ENCODE data around the gene TMX1. TPM values are rescaled to one million over a fixed set of nuclear protein-coding genes. Genes with fewer than 3 reads are reported as not detected.

The TMX1 gene
- total RNA-seq, 2 donors from 2014 or later = 23.2 to 29.1 TPM

DNA sequence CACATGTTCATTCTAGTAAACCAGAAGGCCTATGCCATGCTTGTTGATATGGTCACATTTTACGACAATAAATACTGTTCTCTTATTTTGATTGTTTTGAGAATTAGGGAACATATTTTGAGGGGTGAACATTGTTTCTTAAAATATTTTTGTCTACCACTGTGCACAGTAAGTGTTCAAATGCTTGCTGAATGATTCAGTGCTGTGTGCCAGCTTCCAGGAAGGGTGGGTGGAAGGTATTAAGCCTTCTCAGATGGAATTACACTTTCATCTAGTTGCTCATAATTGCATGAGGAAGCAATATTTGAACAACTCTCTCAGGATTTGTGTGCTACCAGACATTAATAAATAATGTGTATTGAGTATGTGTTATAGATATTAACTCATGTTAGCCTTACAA lies 15.5 kb upstream of the TMX1 start:
- no peaks in the 10 kb centered on the region for H3K36me3 ChIP-seq
- H3K27me3 ChIP-seq (replicated peaks; ENCODE audit: insufficient read depth) = no peaks in the 10 kb centered on the region
- H3K4me1 ChIP-seq (replicated peaks) = no peaks in the 10 kb centered on the region
- intact Hi-C loops (cut with DNase I) = loop anchor here (10.0 kb wide), 1 partner anchor 130 kb away; the partner anchor contains the start of gene TRIM9
- TF ChIP-seq, protein P1, sequence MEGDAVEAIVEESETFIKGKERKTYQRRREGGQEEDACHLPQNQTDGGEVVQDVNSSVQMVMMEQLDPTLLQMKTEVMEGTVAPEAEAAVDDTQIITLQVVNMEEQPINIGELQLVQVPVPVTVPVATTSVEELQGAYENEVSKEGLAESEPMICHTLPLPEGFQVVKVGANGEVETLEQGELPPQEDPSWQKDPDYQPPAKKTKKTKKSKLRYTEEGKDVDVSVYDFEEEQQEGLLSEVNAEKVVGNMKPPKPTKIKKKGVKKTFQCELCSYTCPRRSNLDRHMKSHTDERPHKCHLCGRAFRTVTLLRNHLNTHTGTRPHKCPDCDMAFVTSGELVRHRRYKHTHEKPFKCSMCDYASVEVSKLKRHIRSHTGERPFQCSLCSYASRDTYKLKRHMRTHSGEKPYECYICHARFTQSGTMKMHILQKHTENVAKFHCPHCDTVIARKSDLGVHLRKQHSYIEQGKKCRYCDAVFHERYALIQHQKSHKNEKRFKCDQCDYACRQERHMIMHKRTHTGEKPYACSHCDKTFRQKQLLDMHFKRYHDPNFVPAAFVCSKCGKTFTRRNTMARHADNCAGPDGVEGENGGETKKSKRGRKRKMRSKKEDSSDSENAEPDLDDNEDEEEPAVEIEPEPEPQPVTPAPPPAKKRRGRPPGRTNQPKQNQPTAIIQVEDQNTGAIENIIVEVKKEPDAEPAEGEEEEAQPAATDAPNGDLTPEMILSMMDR (IDR thresholded peaks at IDR 0.05) = no peak
- TF ChIP-seq POLR2A (IDR thresholded peaks at IDR 0.05) (no peak), POLR2AphosphoS5 (IDR thresholded peaks at IDR 0.05) (no peak)
- no peak overlapping the region for H3K27ac ChIP-seq
- DNase-seq (ENCODE audit: low spot score) = no peak
- 100% methylated on average over 1 of the region's 1 CpG for WGBS
- no peaks in the 10 kb centered on the region for H3K9me3 ChIP-seq
- H3K4me3 ChIP-seq = no peak overlapping the region

DNA sequence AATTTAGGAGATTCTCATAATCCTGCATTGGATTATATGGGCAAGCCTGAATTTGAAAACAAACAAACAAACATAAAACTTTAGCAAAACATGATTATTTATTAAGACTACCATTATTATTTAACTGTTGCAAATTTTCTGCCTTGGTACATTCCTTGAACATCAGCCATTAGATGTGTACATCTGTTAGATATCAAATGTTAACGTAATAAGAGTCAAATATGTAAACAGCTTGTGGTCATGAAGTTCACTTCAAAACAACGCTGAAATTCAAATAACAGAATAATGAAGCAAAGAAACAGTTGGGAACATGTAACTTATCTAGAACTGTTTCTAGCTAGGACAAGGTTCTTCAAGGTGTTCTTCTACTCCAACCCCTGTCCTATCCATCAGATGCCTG lies 14.3 kb upstream of the TMX1 start:
- Histone ChIP-seq H3K4me1 (replicated peaks) (no peaks in the 10 kb centered on the region), H3K9me3 (no peaks in the 10 kb centered on the region), H3K27ac (no peak overlapping the region), H3K36me3 (no peaks in the 10 kb centered on the region), H3K27me3 (replicated peaks; ENCODE audit: insufficient read depth) (no peaks in the 10 kb centered on the region), H3K4me3 (no peak overlapping the region)
- intact Hi-C loops (cut with DNase I) = loop anchor here (10.0 kb wide), 1 partner anchor 131 kb away; the partner anchor contains the start of gene TRIM9
- WGBS = 35% methylated on average over 2 of the region's 2 CpGs
- no peak for DNase-seq (ENCODE audit: low spot score)
- TF ChIP-seq POLR2AphosphoS5 (IDR thresholded peaks at IDR 0.05) = no peak

DNA sequence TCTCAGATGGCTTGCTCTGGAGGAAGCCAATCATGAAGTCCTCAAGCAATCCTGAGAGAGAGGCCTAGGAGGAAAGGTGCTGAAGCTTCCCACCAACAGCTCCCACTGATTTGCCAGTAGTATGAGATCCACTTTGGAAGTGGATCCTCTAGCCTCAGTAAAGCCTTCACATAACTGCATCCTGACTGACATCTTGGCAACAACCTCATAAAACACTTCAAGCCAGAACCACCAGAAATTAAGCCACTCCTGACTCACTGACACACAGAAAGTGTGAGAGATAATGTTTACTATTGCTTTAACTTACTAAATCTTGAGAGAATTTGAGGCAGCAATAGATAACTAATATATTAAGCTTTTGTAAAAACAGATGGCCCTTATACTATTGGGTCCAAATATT lies 11.7 kb upstream of the TMX1 start:
- no peak for DNase-seq (ENCODE audit: low spot score)
- H3K36me3 ChIP-seq = no peaks in the 10 kb centered on the region
- H3K4me3 ChIP-seq = no peak overlapping the region
- H3K27ac ChIP-seq = no peak overlapping the region
- TF ChIP-seq POLR2AphosphoS5 (IDR thresholded peaks at IDR 0.05) = no peak
- TF ChIP-seq, protein P1 (IDR thresholded peaks at IDR 0.05) = no peak
- TF ChIP-seq POLR2A (IDR thresholded peaks at IDR 0.05) = no peak
- no peaks in the 10 kb centered on the region for H3K9me3 ChIP-seq
- intact Hi-C loops (cut with DNase I) = loop anchor here (10.0 kb wide), 1 partner anchor 134 kb away; the partner anchor contains the start of gene TRIM9
- no peaks in the 10 kb centered on the region for H3K4me1 ChIP-seq (replicated peaks)
- H3K27me3 ChIP-seq (replicated peaks; ENCODE audit: insufficient read depth) = no peaks in the 10 kb centered on the region

DNA sequence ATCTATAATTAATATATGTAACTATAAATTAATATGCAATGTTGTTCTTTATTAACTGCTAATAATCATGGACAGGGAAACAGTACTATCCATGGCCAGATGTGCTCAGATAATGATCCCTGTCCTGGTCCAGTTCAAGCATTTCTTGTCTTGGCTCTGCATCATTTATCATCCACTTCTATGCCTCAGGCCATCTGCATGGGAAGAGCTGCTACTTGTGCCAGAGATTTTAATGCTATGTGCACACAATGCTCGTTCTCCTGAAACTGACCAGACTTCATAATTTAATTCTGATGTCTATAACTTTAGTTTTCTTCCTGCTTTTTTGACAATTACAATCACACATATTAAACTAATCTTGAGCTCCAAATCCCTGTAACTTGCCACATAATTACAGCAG lies 11.2 kb upstream of the TMX1 start:
- intact Hi-C loops (cut with DNase I) = loop anchor here (10.0 kb wide), 1 partner anchor 134 kb away; the partner anchor contains the start of gene TRIM9
- Histone ChIP-seq H3K9me3 (no peaks in the 10 kb centered on the region), H3K4me1 (replicated peaks) (no peaks in the 10 kb centered on the region), H3K27ac (no peak overlapping the region), H3K36me3 (no peaks in the 10 kb centered on the region), H3K27me3 (replicated peaks; ENCODE audit: insufficient read depth) (no peaks in the 10 kb centered on the region), H3K4me3 (no peak overlapping the region)
- no peak for DNase-seq (ENCODE audit: low spot score)
- 38% methylated on average over 1 of the region's 1 CpG for WGBS
- no peak for TF ChIP-seq POLR2A (IDR thresholded peaks at IDR 0.05)

DNA sequence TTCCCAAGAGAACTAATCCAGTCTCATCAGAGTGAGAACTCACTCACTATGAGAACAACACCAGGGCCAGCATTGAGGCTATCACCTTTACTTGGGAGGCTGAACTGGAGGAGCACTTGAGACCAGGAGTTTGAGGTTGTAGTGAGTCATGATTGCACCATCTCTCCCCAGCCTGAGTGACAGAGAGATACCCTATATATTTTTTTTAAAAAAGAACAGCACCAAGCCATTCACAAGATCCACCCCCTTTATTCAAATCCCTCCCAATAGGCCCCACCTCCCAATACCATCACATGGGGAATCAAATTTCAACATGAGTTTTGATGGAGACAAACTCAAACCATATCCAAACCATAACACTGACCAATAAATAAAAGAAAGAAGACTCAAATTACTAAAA lies 3.7 kb upstream of the TMX1 start:
- Histone ChIP-seq H3K27me3 (replicated peaks; ENCODE audit: insufficient read depth) (no peaks in the 10 kb centered on the region), H3K27ac (no peak overlapping the region), H3K9me3 (no peaks in the 10 kb centered on the region), H3K4me3 (no peak overlapping the region), H3K4me1 (replicated peaks) (no peaks in the 10 kb centered on the region), H3K36me3 (no peaks in the 10 kb centered on the region)
- DNase-seq (ENCODE audit: low spot score) = no peak
- TF ChIP-seq POLR2A (IDR thresholded peaks at IDR 0.05) (no peak), POLR2AphosphoS5 (IDR thresholded peaks at IDR 0.05) (no peak)
- TF ChIP-seq, protein P1 (IDR thresholded peaks at IDR 0.05) = no peak
- intact Hi-C loops (cut with DNase I) = no loop called here

DNA sequence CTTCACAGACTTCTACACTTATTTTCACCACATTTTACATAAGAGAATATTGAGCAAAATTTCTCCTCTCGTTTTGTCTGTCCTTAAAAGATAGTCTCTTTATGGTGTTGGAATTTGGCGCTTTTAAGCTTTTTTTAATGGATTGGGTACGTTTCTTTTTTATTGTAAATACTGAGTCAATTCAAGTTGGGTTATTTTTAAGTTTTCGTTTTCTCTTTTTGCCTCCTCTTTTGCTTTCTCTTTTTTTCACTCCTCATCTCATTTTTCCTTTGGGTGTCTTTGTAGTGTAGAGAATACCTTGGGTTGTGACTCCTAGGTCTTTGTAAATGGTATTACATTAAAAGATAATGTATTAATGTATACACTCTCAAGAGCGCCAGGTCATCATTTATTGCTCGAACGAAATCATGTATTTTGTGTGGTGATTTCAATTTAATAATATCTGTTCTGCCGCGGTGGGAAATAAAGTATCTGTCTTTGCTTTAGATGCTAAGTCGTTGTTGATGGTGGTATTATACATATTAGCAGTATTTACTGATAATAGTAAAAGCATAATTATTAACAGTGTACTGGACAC lies 845 bp downstream of the TMX1 start:
- Histone ChIP-seq H3K4me3 (peak overlapping the region; percentile 70 to 94), H3K36me3 (no peaks in the 10 kb centered on the region), H3K27ac (peak overlapping the region in 1 of 2 donors; percentile 66), H3K9me3 (no peaks in the 10 kb centered on the region), H3K27me3 (replicated peaks; ENCODE audit: insufficient read depth) (no peaks in the 10 kb centered on the region), H3K4me1 (replicated peaks) (no peaks in the 10 kb centered on the region)
- WGBS = 11% methylated on average over 10 of the region's 10 CpGs
- no peak for DNase-seq (ENCODE audit: low spot score)
- intact Hi-C loops (cut with DNase I) = no loop called here
- TF ChIP-seq POLR2A (IDR thresholded peaks at IDR 0.05) (no peak), POLR2AphosphoS5 (IDR thresholded peaks at IDR 0.05) (no peak)
- TF ChIP-seq, protein P1 (IDR thresholded peaks at IDR 0.05) = no peak
